ACC112 (cell line): ENCODE data around the gene CXCR1.

Source experiments
- H2AFZ ChIP-seq: fragments of 200-600 bp; sonication (generic); one replicate; pipeline ENCODE4 v1.6.0; 2017; ENCODE audit warnings: antibody characterized with exemption, low read length; ENCODE audit not compliant: unreplicated experiment
- H3K27ac ChIP-seq: fragments of 200-600 bp; sonication (generic); 2 replicates; pipeline ENCODE4 v1.5.1; 2014; ENCODE audit warnings: low read depth, mild to moderate bottlenecking, antibody characterized with exemption, low read length, moderate library complexity
- H3K27me3 ChIP-seq: fragments of 200-600 bp; sonication (generic); 2 replicates; pipeline ENCODE4 v1.6.1; 2014; ENCODE audit warnings: mild to moderate bottlenecking, antibody characterized with exemption, low read length, moderate library complexity, mixed read lengths; ENCODE audit not compliant: insufficient read depth
- H3K36me3 ChIP-seq: fragments of 200-600 bp; sonication (generic); 2 replicates; pipeline ENCODE4 v1.6.1; 2016; ENCODE audit warnings: mild to moderate bottlenecking, antibody characterized with exemption, low read length, moderate library complexity, mixed read lengths; ENCODE audit not compliant: insufficient read depth
- H3K4me1 ChIP-seq: fragments of 200-600 bp; sonication (generic); one replicate; pipeline ENCODE4 v1.6.1; 2016; ENCODE audit warnings: low read length, mixed read lengths; ENCODE audit not compliant: insufficient read depth, unreplicated experiment, control insufficient read depth
- H3K4me3 ChIP-seq: fragments of 200-600 bp; sonication (generic); 2 replicates; pipeline ENCODE4 v1.5.1; 2014; ENCODE audit warnings: mild to moderate bottlenecking, low read depth, low read length
- H3K79me2 ChIP-seq: fragments of 200-600 bp; sonication (generic); one replicate; pipeline ENCODE4 v1.6.0; 2016; ENCODE audit warnings: low read length; ENCODE audit not compliant: control insufficient read depth, unreplicated experiment, insufficient read depth

The CXCR1 gene

DNA sequence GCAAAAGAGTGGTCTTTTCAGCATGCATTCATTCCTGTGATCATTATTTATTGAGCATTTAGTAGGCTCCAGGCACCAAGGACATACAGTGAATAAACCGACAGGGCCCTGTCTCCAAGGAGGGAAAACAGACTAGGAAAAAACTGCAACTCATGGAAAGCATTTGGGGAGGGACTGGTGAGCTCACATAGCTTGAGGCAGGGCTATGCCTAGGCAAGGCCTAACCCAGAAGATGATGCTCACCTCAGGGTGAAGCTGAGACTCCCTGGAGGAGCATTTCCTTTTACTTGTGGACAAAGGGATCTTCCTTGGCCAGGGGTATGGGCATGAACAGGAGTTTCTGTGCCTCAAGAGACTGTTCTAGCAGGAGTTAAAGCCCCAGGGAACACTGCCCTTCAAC is 3.9 kb downstream of the CXCR1 start:
- no peaks in the 10 kb centered on the region for H3K79me2 ChIP-seq
- no peaks in the 10 kb centered on the region for H3K4me1 ChIP-seq
- peaks cover 97% of the 10 kb centered on the region for H3K27me3 ChIP-seq
- H3K4me3 ChIP-seq = no peak overlapping the region
- no peak overlapping the region for H2AFZ ChIP-seq
- H3K36me3 ChIP-seq = no peaks in the 10 kb centered on the region
- H3K27ac ChIP-seq = no peak overlapping the region

DNA sequence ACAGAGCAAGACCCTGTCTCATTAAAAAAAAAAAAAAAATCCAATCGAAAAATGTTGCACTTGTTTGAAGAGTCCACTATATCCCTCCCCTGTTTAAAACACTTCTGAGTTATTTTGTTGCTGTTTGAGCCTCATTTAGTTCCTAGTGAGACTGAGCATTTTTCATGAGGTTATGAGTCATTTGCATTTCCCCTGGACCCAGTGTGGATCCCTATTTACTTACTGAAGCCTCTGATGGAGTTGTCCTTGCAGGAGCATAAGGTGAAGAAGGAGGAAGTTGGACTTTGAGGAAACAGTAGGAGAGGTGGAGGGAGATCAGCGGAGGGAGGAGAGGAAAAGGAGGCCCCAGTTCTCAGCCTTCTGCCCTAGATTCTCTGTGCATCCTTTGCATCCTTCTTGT is 5.1 kb downstream of the CXCR1 start:
- Histone ChIP-seq H3K27me3 (peaks cover 93% of the 10 kb centered on the region), H3K4me1 (no peaks in the 10 kb centered on the region), H2AFZ (no peak overlapping the region), H3K79me2 (no peaks in the 10 kb centered on the region), H3K27ac (no peak overlapping the region), H3K4me3 (no peak overlapping the region), H3K36me3 (no peaks in the 10 kb centered on the region)

DNA sequence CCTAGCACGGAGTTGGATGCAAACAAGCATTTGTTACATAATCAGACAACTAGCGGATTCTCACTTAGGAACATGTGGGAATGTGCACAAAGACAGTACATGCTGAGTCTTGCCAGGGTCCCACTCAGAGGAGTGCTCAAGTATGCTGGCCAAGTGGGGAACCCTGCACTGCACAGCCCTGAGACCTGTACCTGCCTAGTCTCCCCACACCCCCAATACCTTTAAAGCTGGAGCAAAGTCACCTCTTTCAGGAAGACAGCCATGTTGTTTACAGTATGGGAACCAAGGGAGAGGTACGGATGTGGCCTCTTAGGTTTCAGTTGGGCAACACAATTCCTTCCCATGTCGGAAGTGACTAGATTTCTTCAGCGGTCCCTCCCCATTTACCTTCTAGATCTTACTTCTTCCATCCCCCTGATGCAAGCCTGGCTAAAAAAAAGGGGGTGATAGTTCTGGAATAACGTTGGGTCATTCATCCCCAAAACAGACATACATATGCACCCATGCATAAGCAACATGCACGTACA is 10.7 kb downstream of the CXCR1 start:
- Histone ChIP-seq H3K27ac (no peak overlapping the region), H3K36me3 (no peaks in the 10 kb centered on the region), H3K27me3 (peaks cover 83% of the 10 kb centered on the region), H2AFZ (no peak overlapping the region), H3K79me2 (no peaks in the 10 kb centered on the region), H3K4me1 (no peaks in the 10 kb centered on the region), H3K4me3 (no peak overlapping the region)

DNA sequence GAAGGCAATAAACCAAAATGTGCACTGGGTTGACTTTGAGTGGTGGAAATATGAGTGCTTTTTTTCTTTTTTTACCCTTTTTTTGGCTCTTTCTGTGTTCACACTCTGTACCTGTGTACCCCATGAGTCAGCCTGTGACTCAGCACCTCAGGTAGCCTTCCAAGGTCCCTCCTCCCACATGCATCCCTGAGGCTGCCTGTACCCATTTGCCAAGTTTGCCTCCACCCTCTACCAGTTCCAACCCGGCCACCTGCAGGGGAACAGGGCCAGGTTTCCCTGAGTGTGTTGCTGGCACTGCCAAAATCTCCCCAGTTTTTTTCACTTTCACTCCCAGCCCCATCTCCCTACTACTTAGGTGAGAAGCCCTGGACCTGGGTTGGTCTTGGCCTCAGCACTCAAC is 14.0 kb downstream of the CXCR1 start:
- H3K27ac ChIP-seq = no peak overlapping the region
- no peak overlapping the region for H2AFZ ChIP-seq
- no peaks in the 10 kb centered on the region for H3K36me3 ChIP-seq
- H3K27me3 ChIP-seq = peaks cover 81% of the 10 kb centered on the region
- no peak overlapping the region for H3K4me3 ChIP-seq
- no peaks in the 10 kb centered on the region for H3K79me2 ChIP-seq
- H3K4me1 ChIP-seq = no peaks in the 10 kb centered on the region

DNA sequence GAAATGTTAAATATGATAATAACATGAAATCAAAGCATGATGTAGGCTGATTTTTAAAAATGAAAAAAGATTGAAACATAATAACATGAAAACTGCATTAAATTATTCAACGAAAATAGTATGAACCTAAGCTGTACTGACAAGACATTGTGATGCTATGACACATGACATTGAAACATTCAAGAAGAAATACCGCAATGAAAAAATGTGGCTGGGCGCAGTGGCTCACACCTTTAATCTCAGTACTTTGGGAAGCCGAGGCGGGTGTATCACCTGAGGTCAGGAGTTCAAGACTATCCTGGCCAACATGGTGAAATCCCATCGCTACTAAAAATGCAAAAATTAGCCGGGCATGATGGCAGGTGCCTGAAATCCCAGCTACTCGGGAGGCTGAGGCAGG is 14.6 kb downstream of the CXCR1 start:
- Histone ChIP-seq H3K79me2 (no peaks in the 10 kb centered on the region), H3K4me3 (no peak overlapping the region), H3K27ac (no peak overlapping the region), H3K36me3 (no peaks in the 10 kb centered on the region), H3K27me3 (peaks cover 75% of the 10 kb centered on the region), H3K4me1 (no peaks in the 10 kb centered on the region), H2AFZ (no peak overlapping the region)

DNA sequence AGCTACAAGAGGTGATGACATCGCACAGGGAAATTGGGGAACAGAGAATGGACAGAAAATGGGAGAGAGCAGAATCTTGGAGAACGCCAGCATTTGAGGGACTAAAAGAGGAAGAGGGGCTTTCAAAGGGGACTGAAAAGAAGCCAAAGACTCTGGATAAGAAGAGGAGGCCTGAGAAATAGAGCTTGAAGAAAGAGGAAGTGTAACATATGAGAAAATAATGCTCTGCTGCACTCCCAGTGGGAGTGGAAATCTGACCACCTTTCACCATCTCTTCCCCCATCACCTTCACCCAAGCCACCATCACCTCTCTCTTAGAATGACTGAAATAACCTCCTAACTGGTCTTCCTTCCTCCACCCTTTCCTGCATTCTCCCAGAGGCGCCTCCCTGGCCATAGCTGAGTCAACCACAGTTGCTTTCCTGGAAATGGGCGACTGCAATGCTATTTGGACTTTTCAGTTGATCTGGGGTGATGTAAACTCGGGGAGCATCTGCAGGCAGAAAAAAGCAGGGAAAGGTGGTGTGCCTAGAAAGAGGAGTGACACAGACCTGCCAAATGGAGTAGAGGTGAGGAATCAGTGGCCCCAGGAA is 16.8 kb downstream of the CXCR1 start:
- Histone ChIP-seq H3K27ac (no peak overlapping the region), H3K27me3 (peaks cover 74% of the 10 kb centered on the region), H3K4me1 (no peaks in the 10 kb centered on the region), H3K4me3 (no peak overlapping the region), H3K79me2 (no peaks in the 10 kb centered on the region), H3K36me3 (no peaks in the 10 kb centered on the region), H2AFZ (no peak overlapping the region)

DNA sequence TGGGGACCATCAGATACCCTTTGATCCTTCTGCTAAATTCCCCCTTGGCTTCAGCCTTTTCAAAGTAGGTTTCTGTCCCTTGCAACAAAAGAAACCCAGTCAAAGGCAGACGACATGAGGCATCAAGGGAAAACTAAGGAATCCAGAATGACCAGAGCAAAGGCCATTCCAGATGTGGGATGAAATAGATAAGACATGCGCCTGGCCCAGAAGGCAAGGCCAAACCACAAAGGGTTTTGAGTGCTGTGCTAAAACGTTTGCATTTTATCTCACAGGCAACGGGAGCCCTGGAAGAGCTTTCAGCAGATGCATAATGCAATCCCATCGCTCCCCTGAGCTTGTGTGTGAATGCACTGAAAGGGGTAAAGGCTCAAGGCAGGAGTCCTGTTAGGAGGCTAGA is 17.7 kb downstream of the CXCR1 start:
- H3K27ac ChIP-seq = no peak overlapping the region
- no peak overlapping the region for H2AFZ ChIP-seq
- peaks cover 67% of the 10 kb centered on the region for H3K27me3 ChIP-seq
- H3K36me3 ChIP-seq = no peaks in the 10 kb centered on the region
- H3K79me2 ChIP-seq = no peaks in the 10 kb centered on the region
- no peaks in the 10 kb centered on the region for H3K4me1 ChIP-seq
- H3K4me3 ChIP-seq = no peak overlapping the region

DNA sequence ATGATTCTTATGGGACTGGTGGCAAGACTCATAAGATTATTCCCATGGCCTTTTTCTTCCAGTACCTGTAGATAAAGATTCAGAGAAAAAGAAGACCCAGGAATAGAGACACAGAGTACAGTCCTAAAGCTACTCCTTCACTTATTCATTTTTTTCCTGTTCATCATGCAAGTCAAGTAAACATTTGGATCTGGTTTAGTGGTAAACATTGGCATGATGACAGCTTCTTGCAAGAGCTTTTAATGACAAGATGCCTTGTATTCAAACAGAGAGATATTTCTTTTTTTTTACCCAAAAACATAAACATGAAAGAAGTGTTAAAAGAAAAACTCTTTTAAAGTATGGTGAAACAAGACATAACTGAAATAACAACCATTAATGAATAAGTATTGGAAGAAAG is 20.7 kb downstream of the CXCR1 start:
- no peak overlapping the region for H2AFZ ChIP-seq
- H3K27ac ChIP-seq = no peak overlapping the region
- no peaks in the 10 kb centered on the region for H3K79me2 ChIP-seq
- no peaks in the 10 kb centered on the region for H3K4me1 ChIP-seq
- peaks cover 70% of the 10 kb centered on the region for H3K27me3 ChIP-seq
- H3K4me3 ChIP-seq = no peak overlapping the region
- H3K36me3 ChIP-seq = no peaks in the 10 kb centered on the region

DNA sequence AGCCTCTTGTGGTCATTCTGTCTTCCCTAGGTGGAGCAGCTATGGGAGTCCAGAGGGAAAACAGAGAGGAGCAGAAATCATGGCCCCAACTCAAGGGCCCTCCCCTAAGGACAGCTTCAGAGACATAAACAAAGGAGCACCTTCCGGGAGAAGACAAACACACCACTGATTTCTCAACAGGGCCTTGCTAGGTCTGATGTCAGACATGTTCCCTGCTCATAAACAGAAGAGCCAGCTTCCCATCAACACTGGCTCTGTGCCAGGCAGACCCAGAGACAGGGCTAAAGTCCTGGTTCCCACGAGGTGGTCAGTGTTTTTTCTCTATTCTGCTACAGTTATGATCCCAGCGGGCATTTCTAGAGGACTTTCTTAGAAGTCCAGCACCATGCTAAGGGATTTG is 21.6 kb downstream of the CXCR1 start:
- H3K36me3 ChIP-seq = no peaks in the 10 kb centered on the region
- H3K79me2 ChIP-seq = no peaks in the 10 kb centered on the region
- H3K4me1 ChIP-seq = no peaks in the 10 kb centered on the region
- peaks cover 72% of the 10 kb centered on the region for H3K27me3 ChIP-seq
- no peak overlapping the region for H2AFZ ChIP-seq
- H3K4me3 ChIP-seq = no peak overlapping the region
- no peak overlapping the region for H3K27ac ChIP-seq

DNA sequence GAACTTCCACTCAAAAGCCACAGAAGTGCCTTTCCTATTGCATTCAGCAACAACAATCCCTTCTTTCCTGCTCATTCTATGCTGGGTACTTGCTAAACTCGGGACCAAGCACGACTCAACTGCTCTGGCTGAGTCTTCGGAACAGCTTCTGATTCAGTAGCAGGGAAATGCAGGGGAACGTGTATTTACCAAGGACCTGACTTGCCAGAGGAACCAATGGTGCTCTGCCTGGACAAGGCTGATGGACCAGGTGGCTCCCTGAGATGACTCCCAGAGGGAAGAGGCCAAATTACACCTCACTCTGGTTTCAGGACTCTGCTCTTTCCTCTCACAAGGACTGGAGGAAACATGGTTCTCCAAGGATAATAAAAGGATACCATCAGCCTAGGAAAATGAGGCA is 28.7 kb downstream of the CXCR1 start:
- Histone ChIP-seq H3K27me3 (peaks cover 94% of the 10 kb centered on the region), H2AFZ (no peak overlapping the region), H3K27ac (no peak overlapping the region), H3K4me1 (no peaks in the 10 kb centered on the region), H3K36me3 (no peaks in the 10 kb centered on the region), H3K79me2 (no peaks in the 10 kb centered on the region), H3K4me3 (no peak overlapping the region)

DNA sequence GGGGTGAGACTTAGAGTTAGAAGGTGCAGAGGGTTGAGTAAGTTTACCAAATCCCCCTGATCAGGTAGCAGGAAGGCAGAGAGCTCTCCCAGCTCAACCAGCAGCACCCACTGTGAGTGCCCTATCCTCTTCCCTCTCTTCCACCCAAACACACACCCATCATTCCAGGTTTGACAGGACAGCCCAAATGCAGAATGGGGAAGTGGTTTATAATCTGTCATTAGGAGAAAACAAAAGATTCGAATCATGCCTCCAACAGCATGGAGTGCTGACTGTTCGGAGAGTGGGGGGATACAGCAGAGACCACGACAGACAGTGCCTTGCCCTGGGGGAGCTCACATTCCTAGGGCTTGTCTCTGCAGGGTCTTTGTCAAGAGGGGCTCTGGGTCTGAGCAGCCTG is 29.2 kb downstream of the CXCR1 start:
- H3K4me1 ChIP-seq = no peaks in the 10 kb centered on the region
- no peaks in the 10 kb centered on the region for H3K36me3 ChIP-seq
- H3K79me2 ChIP-seq = no peaks in the 10 kb centered on the region
- no peak overlapping the region for H2AFZ ChIP-seq
- no peak overlapping the region for H3K27ac ChIP-seq
- H3K4me3 ChIP-seq = no peak overlapping the region
- peaks cover 94% of the 10 kb centered on the region for H3K27me3 ChIP-seq
